HG02938 (cell line): ENCODE data around the gene SFTPB.
"Not testable (repeated sequence)": the region's sequence is repeated elsewhere in the genome, so short reads cannot be mapped to it uniquely, and the experiment has no call there.

ENCODE experiments used
- ATAC-seq: cut with Tn5 transposase; IDR thresholded peaks from one replicate; pipeline ENCODE4 v1.9.1; 2021; ENCODE audit warnings: mild to moderate bottlenecking, moderate library complexity; ENCODE audit not compliant: unreplicated experiment

SFTPB gene

GRCh38 chr2:85668009-85668856 lies at the start of gene SFTPB:
Gene SFTPB, minus strand, starts transcription at chr2:85668199. Its CDS starts 16 bp downstream, at chr2:85668183.
- ATAC-seq = no peak

GRCh38 chr2:85717308-85718008 lies 49.5 kb upstream of the SFTPB start:
- no peak for ATAC-seq

GRCh38 chr2:85716346-85716914 lies 48.4 kb upstream of the SFTPB start:
- no peak for ATAC-seq

- ATAC-seq = no peak
Measured at GRCh38 chr2:85714841-85715240, 46.8 kb upstream of the SFTPB start.

GRCh38 chr2:85714421-85714820 lies 46.4 kb upstream of the SFTPB start:
- ATAC-seq = not testable (repeated sequence)

- no peak for ATAC-seq
Measured at GRCh38 chr2:85713836-85714235, 45.8 kb upstream of the SFTPB start.

- no peak for ATAC-seq
Measured at GRCh38 chr2:85712849-85713612, 45.0 kb upstream of the SFTPB start.

GRCh38 chr2:85712336-85712735 lies 44.3 kb upstream of the SFTPB start:
- no peak for ATAC-seq

- no peak for ATAC-seq
Measured at GRCh38 chr2:85711578-85712060, 43.6 kb upstream of the SFTPB start.

- no peak for ATAC-seq
Measured at GRCh38 chr2:85710687-85711577, 42.9 kb upstream of the SFTPB start.

GRCh38 chr2:85709401-85709811 lies 41.4 kb upstream of the SFTPB start:
- ATAC-seq = no peak

- ATAC-seq = no peak
Measured at GRCh38 chr2:85708641-85709040, 40.6 kb upstream of the SFTPB start.

GRCh38 chr2:85707304-85707703 lies 39.3 kb upstream of the SFTPB start:
- ATAC-seq = peak; percentile 61

- ATAC-seq = no peak
Measured at GRCh38 chr2:85706599-85707296, 38.7 kb upstream of the SFTPB start.

GRCh38 chr2:85706063-85706462 lies 38.1 kb upstream of the SFTPB start:
- no peak for ATAC-seq

- ATAC-seq = no peak
Measured at GRCh38 chr2:85705680-85706039, 37.7 kb upstream of the SFTPB start.

- peak; percentile 67 for ATAC-seq
Measured at GRCh38 chr2:85704800-85705679, 37.0 kb upstream of the SFTPB start.

GRCh38 chr2:85704038-85704437 lies 36.0 kb upstream of the SFTPB start:
- no peak for ATAC-seq
